HG03432 (cell line): ENCODE results near the gene GHITM.
"Not testable (repeated sequence)": the region's sequence is repeated elsewhere in the genome, so short reads cannot be mapped to it uniquely, and the experiment has no call there.

Experiments
- ATAC-seq: cut with Tn5 transposase; IDR thresholded peaks from one replicate; pipeline ENCODE4 v1.9.1; 2021; ENCODE audit warnings: mild to moderate bottlenecking, moderate library complexity; ENCODE audit not compliant: unreplicated experiment

The GHITM gene

GRCh38 chr10:84140036-84140379 is 699 bp downstream of the GHITM start:
- ATAC-seq, result no peak

- no peak for ATAC-seq
Observed at GRCh38 chr10:84147347-84147746, 8.0 kb downstream of the GHITM start.

GRCh38 chr10:84148006-84148597 is 8.8 kb downstream of the GHITM start:
- peak; percentile 78 for ATAC-seq

GRCh38 chr10:84149854-84150253 is 10.5 kb downstream of the GHITM start:
- ATAC-seq, result no peak

- no peak for ATAC-seq
Observed at GRCh38 chr10:84152769-84153168, 13.5 kb downstream of the GHITM start.

GRCh38 chr10:84155521-84155920 is 16.2 kb downstream of the GHITM start:
- ATAC-seq, result no peak

- no peak for ATAC-seq
Observed at GRCh38 chr10:84156009-84156408, 16.7 kb downstream of the GHITM start.

GRCh38 chr10:84156768-84157167 is 17.5 kb downstream of the GHITM start:
- no peak for ATAC-seq

- no peak for ATAC-seq
Observed at GRCh38 chr10:84158061-84158460, 18.8 kb downstream of the GHITM start.

GRCh38 chr10:84158550-84158949 is 19.2 kb downstream of the GHITM start:
- ATAC-seq, result no peak

GRCh38 chr10:84159076-84159685 is 19.9 kb downstream of the GHITM start:
- ATAC-seq, result no peak

- no peak for ATAC-seq
Observed at GRCh38 chr10:84160663-84161362, 21.5 kb downstream of the GHITM start.

- ATAC-seq, result no peak
Observed at GRCh38 chr10:84163996-84164395, 24.7 kb downstream of the GHITM start.

GRCh38 chr10:84164442-84164841 is 25.1 kb downstream of the GHITM start:
- no peak for ATAC-seq

- ATAC-seq, result peak; percentile 65
Observed at GRCh38 chr10:84166620-84167288, 27.4 kb downstream of the GHITM start.

GRCh38 chr10:84167289-84167653 is 28.0 kb downstream of the GHITM start:
- ATAC-seq, result peak; percentile 22

- ATAC-seq, result not testable (repeated sequence)
Observed at GRCh38 chr10:84168382-84168781, 29.1 kb downstream of the GHITM start.

GRCh38 chr10:84171237-84171636 is 31.9 kb downstream of the GHITM start:
- ATAC-seq, result not testable (repeated sequence)

GRCh38 chr10:84171700-84172466 is 32.6 kb downstream of the GHITM start:
- ATAC-seq, result peak; percentile 41

- ATAC-seq, result peak; percentile 67
Observed at GRCh38 chr10:84172467-84173356, 33.4 kb downstream of the GHITM start.
